K562 (cell line): ENCODE data around the gene MYL12B. TPM values are rescaled to one million over a fixed set of nuclear protein-coding genes. Genes with fewer than 3 reads are reported as not detected.

Experiments
- BDP1 ChIP-seq: IDR thresholded peaks from 3 replicates; pipeline ENCODE4 v1.6.1; 2011; ENCODE audit not compliant: insufficient read length, insufficient read depth
- BRD4 ChIP-seq: fragments of 200-600 bp; sonication (generic); IDR thresholded peaks from 2 replicates; pipeline ENCODE4 v1.6.1; 2017; ENCODE audit warnings: inconsistent platforms
- CHCHD3 ChIP-seq: fragments of 250-450 bp; sonication (Bioruptor Pico); IDR thresholded peaks from 2 replicates; pipeline ENCODE4 v2.1.2; 2022; ENCODE audit warnings: mild to moderate bottlenecking
- ERF ChIP-seq: fragments of 450-650 bp; formaldehyde crosslinking; IDR thresholded peaks from 2 replicates; pipeline ENCODE4 v1.4.0; 2020; ENCODE audit warnings: mild to moderate bottlenecking, mixed read lengths
- FOS ChIP-seq: IDR thresholded peaks from 3 replicates; pipeline ENCODE4 v1.6.1; 2011; ENCODE audit not compliant: insufficient read length; ENCODE audit errors: extremely low read depth
- GABPB1 ChIP-seq: sonication (generic); formaldehyde crosslinking; IDR thresholded peaks from 2 replicates; pipeline ENCODE4 v1.8.0; 2022; ENCODE audit warnings: mild to moderate bottlenecking, missing genetic modification reagents
- HNRNPK ChIP-seq: fragments of 200-400 bp; formaldehyde crosslinking; IDR thresholded peaks from one replicate; pipeline ENCODE4 v1.6.1; 2018; ENCODE audit warnings: mild to moderate bottlenecking, low read depth, low read length; ENCODE audit not compliant: poor library complexity, severe bottlenecking
- HOXB6 ChIP-seq: fragments of 250-450 bp; sonication (Bioruptor Pico); IDR thresholded peaks from 2 replicates; pipeline ENCODE4 v1.5.1; 2022; ENCODE audit warnings: mild to moderate bottlenecking, borderline replicate concordance
- NR2C2 ChIP-seq, 2 experiments: fragments of 200-800 bp in 1 of 2; sonication (Bioruptor generic) in 1 of 2; sonication (generic) in 1 of 2; formaldehyde crosslinking in 1 of 2; IDR thresholded peaks; 2 replicates each; pipeline versions ENCODE4 v1.6.1 to v1.8.0; 2016 to 2022; ENCODE audit warnings: mild to moderate bottlenecking in 1 of 2, missing compliant biosample characterization in 1 of 2, missing genetic modification characterization in 1 of 2, missing genetic modification reagents in 1 of 2
- POLR2H ChIP-seq: IDR thresholded peaks from 2 replicates; pipeline ENCODE4 v1.6.1; 2016; ENCODE audit warnings: missing genetic modification characterization, low read depth, mild to moderate bottlenecking, control low read depth, missing compliant biosample characterization, moderate library complexity
- PTBP1 ChIP-seq: fragments of 200-400 bp; formaldehyde crosslinking; IDR thresholded peaks from 2 replicates; pipeline ENCODE4 v1.6.1; 2017; ENCODE audit warnings: low read depth, low read length
- SMAD3 ChIP-seq: fragments of 450-650 bp; formaldehyde crosslinking; conservative IDR thresholded peaks from 2 replicates; pipeline ENCODE4 v1.4.0; 2020; ENCODE audit warnings: mild to moderate bottlenecking
- SRSF3 ChIP-seq: fragments of 200-400 bp; formaldehyde crosslinking; IDR thresholded peaks from 2 replicates; pipeline ENCODE4 v1.6.1; 2016; ENCODE audit warnings: mild to moderate bottlenecking, low read length, moderate library complexity; ENCODE audit not compliant: insufficient read depth
- TBL1XR1 ChIP-seq, 2 experiments: IDR thresholded peaks; 2 replicates each; pipeline ENCODE4 v1.6.1; 2012; ENCODE audit warnings: improper control_type of control experiment in 2 of 2, low read length in 2 of 2, mild to moderate bottlenecking in 1 of 2
- ZBTB17 ChIP-seq: fragments of 450-650 bp; formaldehyde crosslinking; IDR thresholded peaks from 2 replicates; pipeline ENCODE4 v1.4.0; 2020; ENCODE audit warnings: mild to moderate bottlenecking
- ZNF146 ChIP-seq: IDR thresholded peaks from one replicate; pipeline ENCODE4 v1.6.1; 2018; ENCODE audit warnings: missing compliant biosample characterization; ENCODE audit not compliant: unreplicated experiment
- ZNF584 ChIP-seq: fragments of 200-800 bp; sonication (Bioruptor generic); IDR thresholded peaks from 2 replicates; pipeline ENCODE4 v1.6.1; 2016; ENCODE audit warnings: low read depth, mild to moderate bottlenecking, missing genetic modification characterization, missing compliant biosample characterization
- ZNF586 ChIP-seq: fragments of 450-650 bp; formaldehyde crosslinking; conservative IDR thresholded peaks from 2 replicates; pipeline ENCODE4 v1.4.0; 2020; ENCODE audit warnings: mild to moderate bottlenecking, moderate library complexity
- ZNF699 ChIP-seq: fragments of 250-450 bp; sonication (Bioruptor Pico); IDR thresholded peaks from 2 replicates; pipeline ENCODE4 v1.8.0; 2021; ENCODE audit warnings: mild to moderate bottlenecking, moderate library complexity; ENCODE audit not compliant: insufficient replicate concordance
- ZNF785 ChIP-seq: fragments of 250-450 bp; sonication (Bioruptor Pico); IDR thresholded peaks from 2 replicates; pipeline ENCODE4 v1.4.0; 2020; ENCODE audit warnings: mild to moderate bottlenecking
- polyA plus RNA-seq, 8 experiments: library from polyadenylated mRNA; depleted of rRNA in 4 of 8; stranded (reverse) in 5 of 8; unstranded in 3 of 8; fragments of >200 nt; fragmentation: Nextera tagmentation in 2 of 8; fragmentation: Illumina TruSeq in 1 of 8; extraction: Ambion mirVana in 2 of 8; extraction: Trizol in 1 of 8; gene quantifications; 2 replicates each; pipeline versions ENCODE4 v1.2.1 to v1.2.3, GENCODE V29; 2011 to 2014; ENCODE audit warnings: inconsistent platforms in 1 of 8, missing spikeins in 1 of 8
- total RNA-seq, 7 experiments: library from RNA; depleted of rRNA in 6 of 7; stranded (reverse); fragments of >200 nt in 6 of 7; fragmentation: Illumina TruSeq in 2 of 7; extraction: Trizol in 2 of 7; gene quantifications; 2 replicates each; pipeline versions ENCODE4 v1.2.1 to v1.2.3, GENCODE V29; 2011 to 2021; ENCODE audit warnings: low replicate concordance in 1 of 7
- TF ChIP-seq, protein P1 (sequence below): fragments of 250-450 bp; sonication (Bioruptor Pico); IDR thresholded peaks from 2 replicates; pipeline ENCODE4 v1.5.0; 2022; ENCODE audit warnings: mild to moderate bottlenecking
- TF ChIP-seq, protein P2 (sequence below): fragments of 450-650 bp; IDR thresholded peaks from 2 replicates; pipeline ENCODE4 v1.6.1; 2017; ENCODE audit warnings: antibody characterized with exemption, mild to moderate bottlenecking

MYL12B gene
- total and polyA plus RNA-seq, 9 of the 15 experiments (the other 6 are each of a cell fraction or from before 2014, with no cell fraction given), result 220 to 995 (median 463) TPM

DNA sequence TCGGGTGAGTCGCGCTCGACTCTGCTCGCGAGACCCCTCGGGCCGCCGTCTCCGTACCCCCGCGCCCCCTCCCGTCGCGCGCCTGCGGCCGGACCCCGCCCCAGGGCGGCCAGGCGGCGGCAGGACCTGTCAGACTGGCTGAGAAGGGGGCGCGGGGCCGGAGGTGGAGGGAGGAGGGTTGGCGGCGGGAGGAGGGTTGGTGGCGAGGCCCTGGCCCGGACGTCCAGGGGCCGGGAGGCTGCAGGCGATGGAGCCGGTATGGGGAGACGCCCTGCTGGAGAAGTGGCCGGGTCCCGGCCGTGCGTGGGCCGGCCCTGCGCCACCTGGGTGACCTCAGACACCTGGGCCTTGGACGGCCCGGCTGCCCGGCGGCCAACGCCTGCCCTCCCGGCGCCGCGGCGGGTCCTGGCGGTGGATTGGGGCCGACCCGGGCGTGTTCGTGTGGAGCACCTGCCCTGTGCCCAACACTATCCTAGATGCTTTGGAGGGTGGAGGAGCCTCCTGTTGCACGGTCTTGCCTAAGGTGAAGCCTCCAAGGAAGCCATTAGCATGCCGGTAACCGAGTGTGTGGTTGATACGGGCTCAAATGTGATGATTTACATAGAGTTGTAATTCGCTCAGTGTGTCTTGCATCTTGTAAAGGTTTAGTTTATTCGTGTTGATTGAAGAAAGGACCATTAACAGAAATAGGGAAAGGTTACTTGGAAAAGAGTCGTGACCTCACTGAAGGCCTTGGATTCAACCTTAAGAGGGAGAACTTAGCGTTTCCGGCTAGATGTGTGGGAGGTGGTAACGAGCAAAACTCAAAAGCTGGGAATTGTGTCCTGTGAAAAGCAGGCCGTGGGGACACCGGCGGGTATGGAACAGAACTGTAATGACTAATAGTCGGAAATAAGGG, 550 bp downstream of the MYL12B start (continued):
- no peak for TF ChIP-seq ZNF586 (CRISPR knock-in tag)
- TF ChIP-seq, protein P1, sequence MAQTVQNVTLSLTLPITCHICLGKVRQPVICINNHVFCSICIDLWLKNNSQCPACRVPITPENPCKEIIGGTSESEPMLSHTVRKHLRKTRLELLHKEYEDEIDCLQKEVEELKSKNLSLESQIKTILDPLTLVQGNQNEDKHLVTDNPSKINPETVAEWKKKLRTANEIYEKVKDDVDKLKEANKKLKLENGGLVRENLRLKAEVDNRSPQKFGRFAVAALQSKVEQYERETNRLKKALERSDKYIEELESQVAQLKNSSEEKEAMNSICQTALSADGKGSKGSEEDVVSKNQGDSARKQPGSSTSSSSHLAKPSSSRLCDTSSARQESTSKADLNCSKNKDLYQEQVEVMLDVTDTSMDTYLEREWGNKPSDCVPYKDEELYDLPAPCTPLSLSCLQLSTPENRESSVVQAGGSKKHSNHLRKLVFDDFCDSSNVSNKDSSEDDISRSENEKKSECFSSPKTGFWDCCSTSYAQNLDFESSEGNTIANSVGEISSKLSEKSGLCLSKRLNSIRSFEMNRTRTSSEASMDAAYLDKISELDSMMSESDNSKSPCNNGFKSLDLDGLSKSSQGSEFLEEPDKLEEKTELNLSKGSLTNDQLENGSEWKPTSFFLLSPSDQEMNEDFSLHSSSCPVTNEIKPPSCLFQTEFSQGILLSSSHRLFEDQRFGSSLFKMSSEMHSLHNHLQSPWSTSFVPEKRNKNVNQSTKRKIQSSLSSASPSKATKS (CRISPR knock-in tag), result no peak
- no peak for TF ChIP-seq BDP1
- no peak; the same call in 1 of the 2 replicates for TF ChIP-seq GABPB1
- TF ChIP-seq ZNF785 (CRISPR knock-in tag), result no peak
- TF ChIP-seq ZNF699 (CRISPR knock-in tag), result no peak
- TF ChIP-seq SRSF3, result no peak
- TF ChIP-seq, protein P2, sequence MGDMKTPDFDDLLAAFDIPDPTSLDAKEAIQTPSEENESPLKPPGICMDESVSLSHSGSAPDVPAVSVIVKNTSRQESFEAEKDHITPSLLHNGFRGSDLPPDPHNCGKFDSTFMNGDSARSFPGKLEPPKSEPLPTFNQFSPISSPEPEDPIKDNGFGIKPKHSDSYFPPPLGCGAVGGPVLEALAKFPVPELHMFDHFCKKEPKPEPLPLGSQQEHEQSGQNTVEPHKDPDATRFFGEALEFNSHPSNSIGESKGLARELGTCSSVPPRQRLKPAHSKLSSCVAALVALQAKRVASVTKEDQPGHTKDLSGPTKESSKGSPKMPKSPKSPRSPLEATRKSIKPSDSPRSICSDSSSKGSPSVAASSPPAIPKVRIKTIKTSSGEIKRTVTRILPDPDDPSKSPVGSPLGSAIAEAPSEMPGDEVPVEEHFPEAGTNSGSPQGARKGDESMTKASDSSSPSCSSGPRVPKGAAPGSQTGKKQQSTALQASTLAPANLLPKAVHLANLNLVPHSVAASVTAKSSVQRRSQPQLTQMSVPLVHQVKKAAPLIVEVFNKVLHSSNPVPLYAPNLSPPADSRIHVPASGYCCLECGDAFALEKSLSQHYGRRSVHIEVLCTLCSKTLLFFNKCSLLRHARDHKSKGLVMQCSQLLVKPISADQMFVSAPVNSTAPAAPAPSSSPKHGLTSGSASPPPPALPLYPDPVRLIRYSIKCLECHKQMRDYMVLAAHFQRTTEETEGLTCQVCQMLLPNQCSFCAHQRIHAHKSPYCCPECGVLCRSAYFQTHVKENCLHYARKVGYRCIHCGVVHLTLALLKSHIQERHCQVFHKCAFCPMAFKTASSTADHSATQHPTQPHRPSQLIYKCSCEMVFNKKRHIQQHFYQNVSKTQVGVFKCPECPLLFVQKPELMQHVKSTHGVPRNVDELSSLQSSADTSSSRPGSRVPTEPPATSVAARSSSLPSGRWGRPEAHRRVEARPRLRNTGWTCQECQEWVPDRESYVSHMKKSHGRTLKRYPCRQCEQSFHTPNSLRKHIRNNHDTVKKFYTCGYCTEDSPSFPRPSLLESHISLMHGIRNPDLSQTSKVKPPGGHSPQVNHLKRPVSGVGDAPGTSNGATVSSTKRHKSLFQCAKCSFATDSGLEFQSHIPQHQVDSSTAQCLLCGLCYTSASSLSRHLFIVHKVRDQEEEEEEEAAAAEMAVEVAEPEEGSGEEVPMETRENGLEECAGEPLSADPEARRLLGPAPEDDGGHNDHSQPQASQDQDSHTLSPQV, result no peak
- TF ChIP-seq ZNF146, result peak; percentile 7
- no peak; the same call in 1 of the 2 replicates for TF ChIP-seq BRD4
- no peak for TF ChIP-seq HNRNPK
- no peak for TF ChIP-seq SMAD3 (CRISPR knock-in tag)
- TF ChIP-seq CHCHD3 (CRISPR knock-in tag), result no peak
- TF ChIP-seq ZBTB17 (CRISPR knock-in tag), result no peak
- no peak for TF ChIP-seq FOS
- no peak for TF ChIP-seq ZNF584
- TF ChIP-seq TBL1XR1 (IDR thresholded peaks at IDR 0.05; ENCODE audit: low read length in 2 of 2), result no peak
- TF ChIP-seq POLR2H (tag), result no peak
- no peak for TF ChIP-seq HOXB6
- TF ChIP-seq PTBP1, result no peak
- no peak for TF ChIP-seq NR2C2 (CRISPR knock-in tag; IDR thresholded peaks at IDR 0.05)
- TF ChIP-seq NR2C2 (tag; IDR thresholded peaks at IDR 0.05), result no peak
- TF ChIP-seq ERF, result no peak
